K562 (cell line): Measurements from ENCODE around the gene DAP. TPM values are rescaled to one million over a fixed set of nuclear protein-coding genes. Genes with fewer than 3 reads are reported as not detected.
A peak's percentile ranks its signal among the peaks of the same experiment; 100 is the strongest.

Experiments used
- BRD9 ChIP-seq: fragments of 450-650 bp; IDR thresholded peaks from 2 replicates; pipeline ENCODE4 v1.6.1; 2018; ENCODE audit warnings: low read depth; ENCODE audit not compliant: partially characterized antibody
- FOXM1 ChIP-seq, 2 experiments: fragments of 450-650 bp in 1 of 2; sonication (generic) in 1 of 2; formaldehyde crosslinking in 1 of 2; IDR thresholded peaks; 2 replicates each; pipeline versions ENCODE4 v1.6.1 to v1.9.0; 2017 to 2022; ENCODE audit warnings: low read depth in 2 of 2, mild to moderate bottlenecking in 2 of 2, missing genetic modification reagents in 1 of 2, moderate library complexity in 1 of 2
- SAFB ChIP-seq: fragments of 200-400 bp; formaldehyde crosslinking; IDR thresholded peaks from 2 replicates; pipeline ENCODE4 v1.6.1; 2017; ENCODE audit warnings: low read depth, low read length, borderline replicate concordance
- SMAD2 ChIP-seq: fragments of 150-350 bp; IDR thresholded peaks from 2 replicates; pipeline ENCODE4 v1.6.1; 2014; ENCODE audit warnings: low read depth, mild to moderate bottlenecking, low read length
- TAF15 ChIP-seq: fragments of 200-400 bp; formaldehyde crosslinking; IDR thresholded peaks from 2 replicates; pipeline ENCODE4 v1.6.1; 2017; ENCODE audit warnings: mild to moderate bottlenecking, low read depth, low read length, moderate library complexity
- polyA plus RNA-seq, 8 experiments: library from polyadenylated mRNA; depleted of rRNA in 4 of 8; stranded (reverse) in 5 of 8; unstranded in 3 of 8; fragments of >200 nt; fragmentation: Nextera tagmentation in 2 of 8; fragmentation: Illumina TruSeq in 1 of 8; extraction: Ambion mirVana in 2 of 8; extraction: Trizol in 1 of 8; gene quantifications; 2 replicates each; pipeline versions ENCODE4 v1.2.1 to v1.2.3, GENCODE V29; 2011 to 2014; ENCODE audit warnings: inconsistent platforms in 1 of 8, missing spikeins in 1 of 8
- total RNA-seq, 7 experiments: library from RNA; depleted of rRNA in 6 of 7; stranded (reverse); fragments of >200 nt in 6 of 7; fragmentation: Illumina TruSeq in 2 of 7; extraction: Trizol in 2 of 7; gene quantifications; 2 replicates each; pipeline versions ENCODE4 v1.2.1 to v1.2.3, GENCODE V29; 2011 to 2021; ENCODE audit warnings: low replicate concordance in 1 of 7
- TF ChIP-seq, protein P1 (sequence below): fragments of 250-450 bp; sonication (Bioruptor Pico); IDR thresholded peaks from 2 replicates; pipeline ENCODE4 v1.4.0; 2020
- TF ChIP-seq, protein P2 (sequence below): sonication (generic); formaldehyde crosslinking; IDR thresholded peaks from 2 replicates; pipeline ENCODE4 v1.8.0; 2022; ENCODE audit warnings: missing genetic modification reagents, mild to moderate bottlenecking, borderline replicate concordance
- TF ChIP-seq, protein P3 (sequence below): fragments of 250-450 bp; sonication (Bioruptor Pico); IDR thresholded peaks from 2 replicates; pipeline ENCODE4 v1.4.0; 2020; ENCODE audit warnings: borderline replicate concordance

Gene DAP
- total and polyA plus RNA-seq, 9 of the 15 experiments (the other 6 are each of a cell fraction or from before 2014, with no cell fraction given) = 14.1 to 151 (median 34.5) TPM

DNA sequence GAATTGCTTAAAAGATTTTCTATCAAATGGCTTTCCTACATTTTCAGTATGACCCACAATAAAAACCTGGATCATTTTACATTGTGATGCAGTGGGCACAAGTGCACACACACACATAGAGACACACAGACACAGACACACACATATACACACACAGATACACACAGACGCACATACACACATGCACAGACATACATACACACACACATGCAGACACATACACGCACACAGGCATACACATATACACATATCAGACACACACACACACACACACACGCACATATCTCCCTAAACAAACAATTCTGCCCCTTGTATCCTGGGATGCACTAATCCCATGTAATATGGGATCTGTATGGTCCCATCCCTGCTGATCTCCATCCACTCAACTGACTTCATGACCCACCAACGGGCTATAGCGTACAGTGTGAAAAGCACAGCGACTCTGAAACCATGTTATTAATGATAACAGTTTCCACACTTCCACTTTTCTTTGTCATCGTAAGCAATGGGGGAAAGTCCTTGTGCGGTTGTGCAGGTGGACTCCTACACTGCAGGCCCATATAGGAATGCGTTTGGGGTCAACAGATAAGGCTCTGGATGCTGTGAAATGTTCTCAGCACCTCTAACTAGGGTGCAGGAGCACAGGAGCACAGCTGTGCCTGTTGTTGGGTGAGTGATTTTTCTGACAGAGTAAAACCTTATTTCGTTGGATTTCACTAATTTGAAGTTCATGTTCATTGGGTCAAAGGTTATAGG lies 52.7 kb downstream of the DAP start (continued):
- TF ChIP-seq, protein P1, sequence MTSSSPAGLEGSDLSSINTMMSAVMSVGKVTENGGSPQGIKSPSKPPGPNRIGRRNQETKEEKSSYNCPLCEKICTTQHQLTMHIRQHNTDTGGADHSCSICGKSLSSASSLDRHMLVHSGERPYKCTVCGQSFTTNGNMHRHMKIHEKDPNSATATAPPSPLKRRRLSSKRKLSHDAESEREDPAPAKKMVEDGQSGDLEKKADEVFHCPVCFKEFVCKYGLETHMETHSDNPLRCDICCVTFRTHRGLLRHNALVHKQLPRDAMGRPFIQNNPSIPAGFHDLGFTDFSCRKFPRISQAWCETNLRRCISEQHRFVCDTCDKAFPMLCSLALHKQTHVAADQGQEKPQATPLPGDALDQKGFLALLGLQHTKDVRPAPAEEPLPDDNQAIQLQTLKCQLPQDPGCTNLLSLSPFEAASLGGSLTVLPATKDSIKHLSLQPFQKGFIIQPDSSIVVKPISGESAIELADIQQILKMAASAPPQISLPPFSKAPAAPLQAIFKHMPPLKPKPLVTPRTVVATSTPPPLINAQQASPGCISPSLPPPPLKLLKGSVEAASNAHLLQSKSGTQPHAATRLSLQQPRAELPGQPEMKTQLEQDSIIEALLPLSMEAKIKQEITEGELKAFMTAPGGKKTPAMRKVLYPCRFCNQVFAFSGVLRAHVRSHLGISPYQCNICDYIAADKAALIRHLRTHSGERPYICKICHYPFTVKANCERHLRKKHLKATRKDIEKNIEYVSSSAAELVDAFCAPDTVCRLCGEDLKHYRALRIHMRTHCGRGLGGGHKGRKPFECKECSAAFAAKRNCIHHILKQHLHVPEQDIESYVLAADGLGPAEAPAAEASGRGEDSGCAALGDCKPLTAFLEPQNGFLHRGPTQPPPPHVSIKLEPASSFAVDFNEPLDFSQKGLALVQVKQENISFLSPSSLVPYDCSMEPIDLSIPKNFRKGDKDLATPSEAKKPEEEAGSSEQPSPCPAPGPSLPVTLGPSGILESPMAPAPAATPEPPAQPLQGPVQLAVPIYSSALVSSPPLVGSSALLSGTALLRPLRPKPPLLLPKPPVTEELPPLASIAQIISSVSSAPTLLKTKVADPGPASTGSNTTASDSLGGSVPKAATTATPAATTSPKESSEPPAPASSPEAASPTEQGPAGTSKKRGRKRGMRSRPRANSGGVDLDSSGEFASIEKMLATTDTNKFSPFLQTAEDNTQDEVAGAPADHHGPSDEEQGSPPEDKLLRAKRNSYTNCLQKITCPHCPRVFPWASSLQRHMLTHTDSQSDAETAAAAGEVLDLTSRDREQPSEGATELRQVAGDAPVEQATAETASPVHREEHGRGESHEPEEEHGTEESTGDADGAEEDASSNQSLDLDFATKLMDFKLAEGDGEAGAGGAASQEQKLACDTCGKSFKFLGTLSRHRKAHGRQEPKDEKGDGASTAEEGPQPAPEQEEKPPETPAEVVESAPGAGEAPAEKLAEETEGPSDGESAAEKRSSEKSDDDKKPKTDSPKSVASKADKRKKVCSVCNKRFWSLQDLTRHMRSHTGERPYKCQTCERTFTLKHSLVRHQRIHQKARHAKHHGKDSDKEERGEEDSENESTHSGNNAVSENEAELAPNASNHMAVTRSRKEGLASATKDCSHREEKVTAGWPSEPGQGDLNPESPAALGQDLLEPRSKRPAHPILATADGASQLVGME (CRISPR knock-in tag) = no peak
- no peak for TF ChIP-seq SAFB
- TF ChIP-seq FOXM1 (IDR thresholded peaks at IDR 0.05; ENCODE audit: low read depth) = peak; percentile 50; the same call in 1 of the 2 replicates
- TF ChIP-seq FOXM1 (CRISPR knock-in tag; IDR thresholded peaks at IDR 0.05; ENCODE audit: low read depth) = no peak
- peak; percentile 27 for TF ChIP-seq BRD9
- TF ChIP-seq, protein P2, sequence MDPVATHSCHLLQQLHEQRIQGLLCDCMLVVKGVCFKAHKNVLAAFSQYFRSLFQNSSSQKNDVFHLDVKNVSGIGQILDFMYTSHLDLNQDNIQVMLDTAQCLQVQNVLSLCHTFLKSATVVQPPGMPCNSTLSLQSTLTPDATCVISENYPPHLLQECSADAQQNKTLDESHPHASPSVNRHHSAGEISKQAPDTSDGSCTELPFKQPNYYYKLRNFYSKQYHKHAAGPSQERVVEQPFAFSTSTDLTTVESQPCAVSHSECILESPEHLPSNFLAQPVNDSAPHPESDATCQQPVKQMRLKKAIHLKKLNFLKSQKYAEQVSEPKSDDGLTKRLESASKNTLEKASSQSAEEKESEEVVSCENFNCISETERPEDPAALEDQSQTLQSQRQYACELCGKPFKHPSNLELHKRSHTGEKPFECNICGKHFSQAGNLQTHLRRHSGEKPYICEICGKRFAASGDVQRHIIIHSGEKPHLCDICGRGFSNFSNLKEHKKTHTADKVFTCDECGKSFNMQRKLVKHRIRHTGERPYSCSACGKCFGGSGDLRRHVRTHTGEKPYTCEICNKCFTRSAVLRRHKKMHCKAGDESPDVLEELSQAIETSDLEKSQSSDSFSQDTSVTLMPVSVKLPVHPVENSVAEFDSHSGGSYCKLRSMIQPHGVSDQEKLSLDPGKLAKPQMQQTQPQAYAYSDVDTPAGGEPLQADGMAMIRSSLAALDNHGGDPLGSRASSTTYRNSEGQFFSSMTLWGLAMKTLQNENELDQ (CRISPR knock-in tag) = no peak
- TF ChIP-seq SMAD2 = no peak
- TF ChIP-seq, protein P3, sequence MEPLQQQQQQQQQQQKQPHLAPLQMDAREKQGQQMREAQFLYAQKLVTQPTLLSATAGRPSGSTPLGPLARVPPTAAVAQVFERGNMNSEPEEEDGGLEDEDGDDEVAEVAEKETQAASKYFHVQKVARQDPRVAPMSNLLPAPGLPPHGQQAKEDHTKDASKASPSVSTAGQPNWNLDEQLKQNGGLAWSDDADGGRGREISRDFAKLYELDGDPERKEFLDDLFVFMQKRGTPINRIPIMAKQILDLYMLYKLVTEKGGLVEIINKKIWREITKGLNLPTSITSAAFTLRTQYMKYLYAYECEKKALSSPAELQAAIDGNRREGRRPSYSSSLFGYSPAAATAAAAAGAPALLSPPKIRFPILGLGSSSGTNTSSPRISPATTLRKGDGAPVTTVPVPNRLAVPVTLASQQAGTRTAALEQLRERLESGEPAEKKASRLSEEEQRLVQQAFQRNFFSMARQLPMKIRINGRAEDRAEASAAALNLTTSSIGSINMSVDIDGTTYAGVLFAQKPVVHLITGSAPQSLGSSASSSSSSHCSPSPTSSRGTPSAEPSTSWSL (CRISPR knock-in tag) = no peak
- no peak for TF ChIP-seq TAF15
